Endodermal cell (in vitro differentiated cells): ENCODE measurements around the gene PTK7. TPM values are rescaled to one million over a fixed set of nuclear protein-coding genes. Genes with fewer than 3 reads are reported as not detected.

Experiments
- DNase-seq: peaks from one replicate; pipeline ENCODE4 v3.0.0-alpha.2; 2017
- H3K27ac ChIP-seq: 2 replicates; pipeline ENCODE4 v1.5.1; 2013; ENCODE audit warnings: mild to moderate bottlenecking, low read depth, low read length, moderate library complexity
- H3K27me3 ChIP-seq: 2 replicates; pipeline ENCODE4 v1.6.1; 2013; ENCODE audit warnings: mild to moderate bottlenecking, low read length, moderate library complexity; ENCODE audit not compliant: insufficient read depth, control insufficient read depth, poor library complexity, severe bottlenecking
- H3K36me3 ChIP-seq: 2 replicates; pipeline ENCODE4 v1.7.0; 2013; ENCODE audit warnings: mild to moderate bottlenecking, low read length, moderate library complexity; ENCODE audit not compliant: control insufficient read depth, insufficient read depth
- H3K4me1 ChIP-seq: one replicate; pipeline ENCODE4 v1.7.0; 2013; ENCODE audit warnings: low read length; ENCODE audit not compliant: control insufficient read depth, insufficient read depth
- H3K4me3 ChIP-seq: 2 replicates; pipeline ENCODE4 v1.5.1; 2013; ENCODE audit warnings: mild to moderate bottlenecking, low read length, moderate library complexity
- H3K9ac ChIP-seq: 2 replicates; pipeline ENCODE4 v1.6.1; 2013; ENCODE audit warnings: mild to moderate bottlenecking, low read length, moderate library complexity; ENCODE audit not compliant: poor library complexity, severe bottlenecking; ENCODE audit errors: extremely low read depth
- H3K9me3 ChIP-seq: 2 replicates; pipeline ENCODE4 v1.6.1; 2013; ENCODE audit warnings: mild to moderate bottlenecking, low read length, moderate library complexity; ENCODE audit not compliant: control insufficient read depth
- H3K27ac Mint-ChIP-seq: 2 replicates; pipeline ENCODE4 v1.8.0; 2020; ENCODE audit warnings: mixed read lengths
- H3K27me3 Mint-ChIP-seq: 2 replicates; pipeline ENCODE4 v1.8.0; 2021; ENCODE audit warnings: mild to moderate bottlenecking, mixed read lengths; ENCODE audit not compliant: insufficient read depth
- H3K36me3 Mint-ChIP-seq: 2 replicates; pipeline ENCODE4 v1.8.0; 2020; ENCODE audit warnings: low read depth, mixed read lengths
- H3K4me1 Mint-ChIP-seq: 2 replicates; pipeline ENCODE4 v1.8.0; 2020; ENCODE audit warnings: mixed read lengths
- H3K4me3 Mint-ChIP-seq: 2 replicates; pipeline ENCODE4 v1.8.0; 2020; ENCODE audit warnings: mild to moderate bottlenecking, moderate library complexity, mixed read lengths
- H3K9me3 Mint-ChIP-seq: 2 replicates; pipeline ENCODE4 v1.8.0; 2020; ENCODE audit warnings: mild to moderate bottlenecking, mixed read lengths
- WGBS, 2 experiments: methylation state at CpG; one replicate each; pipeline versions ENCODE4 v1.1.5 to v1.1.7; 2013; ENCODE audit warnings: missing lambda C conversion rate in 2 of 2, mixed read lengths in 1 of 2; ENCODE audit not compliant: insufficient coverage in 1 of 2, insufficient read length in 1 of 2; 5-methylcytosine and 5-hydroxymethylcytosine counted together
- total RNA-seq, 2 donors: library from RNA; stranded (reverse); fragmentation: NEBNext Ultra II Directional in 1 of 2; extraction: Animal tissue kit (Norgen Biotek cat#: 25700) in 1 of 2; gene quantifications; 2 replicates in 1 of 2; 3 replicates in 1 of 2; pipeline ENCODE4 v1.2.1, GENCODE V29; 2021
- TF ChIP-seq, protein P1 (sequence below): fragments of 200-600 bp; sonication (generic); conservative IDR thresholded peaks from 2 replicates; pipeline ENCODE4 v1.5.0; 2021; ENCODE audit warnings: antibody characterized with exemption, mild to moderate bottlenecking

Gene PTK7
- total RNA-seq, 2 donors from 2014 or later, result 167 to 183 TPM

DNA sequence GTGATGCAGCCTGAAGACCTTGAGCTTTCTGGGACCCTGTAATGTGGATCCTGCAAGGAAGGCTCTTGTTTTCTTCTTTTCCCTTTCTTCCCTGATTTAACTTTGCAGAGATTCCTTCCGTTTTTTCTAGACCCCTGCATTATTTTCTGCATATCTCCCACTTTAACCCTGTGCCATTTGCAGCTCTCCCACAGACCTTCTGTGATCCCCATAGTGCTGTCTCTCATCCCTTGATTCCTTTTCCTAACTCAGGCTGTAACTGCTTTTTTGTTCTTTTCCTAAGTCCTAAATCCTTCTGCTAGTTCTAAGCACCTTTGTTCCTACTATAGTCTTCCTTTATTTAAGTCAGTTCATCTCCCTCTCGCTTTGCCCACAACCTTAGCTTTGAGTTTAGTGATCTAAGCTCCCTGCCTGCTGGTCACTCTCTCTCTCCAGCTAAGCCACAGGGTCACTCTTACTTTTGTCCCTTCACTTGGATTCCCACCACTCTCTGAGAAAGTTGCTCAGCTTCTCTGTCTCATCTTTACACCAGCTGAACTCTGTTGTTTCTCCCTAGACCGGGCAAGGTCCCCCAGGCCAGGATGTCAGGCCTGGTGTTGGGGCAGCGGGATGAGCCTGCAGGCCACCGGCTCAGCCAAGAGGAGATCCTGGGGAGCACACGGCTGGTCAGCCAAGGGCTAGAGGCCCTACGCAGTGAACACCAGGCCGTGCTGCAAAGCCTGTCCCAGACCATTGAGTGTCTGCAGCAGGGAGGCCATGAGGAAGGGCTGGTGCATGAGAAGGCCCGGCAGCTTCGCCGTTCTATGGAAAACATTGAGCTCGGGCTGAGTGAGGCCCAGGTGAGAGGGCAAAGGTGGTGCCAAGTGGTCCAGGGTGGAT lies 15.1 kb upstream of the PTK7 start:
- H3K27ac ChIP-seq, result no peak overlapping the region
- H3K27ac Mint-ChIP-seq, result peak overlapping the region; percentile 99
- peaks cover 23% of the 10 kb centered on the region for H3K36me3 Mint-ChIP-seq
- DNase-seq, result no peak
- TF ChIP-seq, protein P1, sequence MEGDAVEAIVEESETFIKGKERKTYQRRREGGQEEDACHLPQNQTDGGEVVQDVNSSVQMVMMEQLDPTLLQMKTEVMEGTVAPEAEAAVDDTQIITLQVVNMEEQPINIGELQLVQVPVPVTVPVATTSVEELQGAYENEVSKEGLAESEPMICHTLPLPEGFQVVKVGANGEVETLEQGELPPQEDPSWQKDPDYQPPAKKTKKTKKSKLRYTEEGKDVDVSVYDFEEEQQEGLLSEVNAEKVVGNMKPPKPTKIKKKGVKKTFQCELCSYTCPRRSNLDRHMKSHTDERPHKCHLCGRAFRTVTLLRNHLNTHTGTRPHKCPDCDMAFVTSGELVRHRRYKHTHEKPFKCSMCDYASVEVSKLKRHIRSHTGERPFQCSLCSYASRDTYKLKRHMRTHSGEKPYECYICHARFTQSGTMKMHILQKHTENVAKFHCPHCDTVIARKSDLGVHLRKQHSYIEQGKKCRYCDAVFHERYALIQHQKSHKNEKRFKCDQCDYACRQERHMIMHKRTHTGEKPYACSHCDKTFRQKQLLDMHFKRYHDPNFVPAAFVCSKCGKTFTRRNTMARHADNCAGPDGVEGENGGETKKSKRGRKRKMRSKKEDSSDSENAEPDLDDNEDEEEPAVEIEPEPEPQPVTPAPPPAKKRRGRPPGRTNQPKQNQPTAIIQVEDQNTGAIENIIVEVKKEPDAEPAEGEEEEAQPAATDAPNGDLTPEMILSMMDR, result no peak
- H3K9ac ChIP-seq, result peak overlapping the region; percentile 81
- no peaks in the 10 kb centered on the region for H3K27me3 ChIP-seq
- H3K9me3 Mint-ChIP-seq, result no peaks in the 10 kb centered on the region
- no peaks in the 10 kb centered on the region for H3K27me3 Mint-ChIP-seq
- H3K4me1 ChIP-seq, result peaks cover 6% of the 10 kb centered on the region
- peak overlapping the region; percentile 92 for H3K4me3 ChIP-seq
- H3K4me3 Mint-ChIP-seq, result peak overlapping the region; percentile 94
- 93% methylated on average over 10 to 12 of the region's 12 CpGs for WGBS, 2 experiments
- H3K9me3 ChIP-seq, result no peaks in the 10 kb centered on the region
- peaks cover 24% of the 10 kb centered on the region for H3K4me1 Mint-ChIP-seq
- H3K36me3 ChIP-seq, result peaks cover 37% of the 10 kb centered on the region

DNA sequence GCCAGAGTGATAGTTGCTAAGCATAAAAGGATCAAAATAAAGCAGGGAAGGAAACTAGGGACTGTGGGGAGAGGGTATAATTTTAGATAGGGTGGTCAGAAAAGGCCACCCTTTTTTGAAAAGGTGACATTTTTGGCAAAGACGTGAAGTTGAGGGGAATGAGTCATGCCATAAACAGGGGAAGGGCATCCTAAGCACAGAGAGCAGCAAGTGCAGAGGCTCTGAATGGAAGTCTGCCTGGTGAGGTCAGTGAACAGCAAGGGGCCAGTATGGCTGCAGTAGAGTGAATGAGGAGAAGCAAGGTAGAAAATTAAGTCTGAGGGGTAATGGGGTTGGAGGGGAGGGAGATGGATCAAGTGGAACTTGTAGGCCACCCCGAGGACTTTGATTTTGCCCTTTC lies 14.3 kb upstream of the PTK7 start:
- peaks cover 24% of the 10 kb centered on the region for H3K4me1 Mint-ChIP-seq
- no peak overlapping the region for H3K4me3 ChIP-seq
- H3K27me3 ChIP-seq, result no peaks in the 10 kb centered on the region
- H3K27ac ChIP-seq, result no peak overlapping the region
- H3K4me1 ChIP-seq, result peaks cover 6% of the 10 kb centered on the region
- no peak overlapping the region for H3K9ac ChIP-seq
- peaks cover 28% of the 10 kb centered on the region for H3K36me3 Mint-ChIP-seq
- no peak overlapping the region for H3K27ac Mint-ChIP-seq
- H3K9me3 ChIP-seq, result no peaks in the 10 kb centered on the region
- TF ChIP-seq, protein P1, result no peak
- no peaks in the 10 kb centered on the region for H3K9me3 Mint-ChIP-seq
- no peaks in the 10 kb centered on the region for H3K27me3 Mint-ChIP-seq
- WGBS, 2 experiments, result 62 to 85% methylated on average over 2 of the region's 2 CpGs
- no peak overlapping the region for H3K4me3 Mint-ChIP-seq
- H3K36me3 ChIP-seq, result peaks cover 31% of the 10 kb centered on the region
- DNase-seq, result no peak

DNA sequence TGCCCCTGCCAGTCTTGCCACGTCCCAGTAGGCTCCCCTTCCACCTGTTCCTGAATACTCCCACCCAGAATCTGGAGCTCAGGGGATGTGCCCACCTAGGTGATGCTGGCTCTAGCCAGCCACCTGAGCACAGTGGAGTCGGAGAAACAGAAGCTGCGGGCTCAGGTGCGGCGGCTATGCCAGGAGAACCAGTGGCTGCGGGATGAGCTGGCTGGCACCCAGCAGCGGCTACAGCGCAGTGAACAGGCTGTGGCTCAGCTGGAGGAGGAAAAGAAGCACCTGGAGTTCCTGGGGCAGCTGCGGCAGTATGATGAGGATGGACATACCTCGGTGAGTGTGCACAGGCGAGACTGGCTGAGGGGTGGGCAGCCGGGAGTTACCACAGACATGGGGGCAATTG lies 13.3 kb upstream of the PTK7 start:
- TF ChIP-seq, protein P1, result no peak
- Histone ChIP-seq H3K4me3 (no peak overlapping the region), H3K4me1 (peaks cover 6% of the 10 kb centered on the region), H3K9me3 (no peaks in the 10 kb centered on the region), H3K36me3 (peaks cover 26% of the 10 kb centered on the region), H3K27me3 (no peaks in the 10 kb centered on the region), H3K27ac (no peak overlapping the region), H3K9ac (no peak overlapping the region)
- peaks cover 27% of the 10 kb centered on the region for H3K36me3 Mint-ChIP-seq
- WGBS, 2 experiments, result 93 to 94% methylated on average over 11 to 12 of the region's 12 CpGs
- no peaks in the 10 kb centered on the region for H3K27me3 Mint-ChIP-seq
- H3K27ac Mint-ChIP-seq, result no peak overlapping the region
- no peak for DNase-seq
- H3K4me3 Mint-ChIP-seq, result no peak overlapping the region
- no peaks in the 10 kb centered on the region for H3K9me3 Mint-ChIP-seq
- peaks cover 24% of the 10 kb centered on the region for H3K4me1 Mint-ChIP-seq
